ENCODE measurements around the gene DVL3.
"Not testable (repeated sequence)": the region's sequence is repeated elsewhere in the genome, so short reads cannot be mapped to it uniquely, and the experiment has no call there.

Gene DVL3

GRCh38 chr3:184155644-184156521 lies 706 bp downstream of the DVL3 start:
- DNase-seq (ENCODE audit: low read depth) = no peak

DNA sequence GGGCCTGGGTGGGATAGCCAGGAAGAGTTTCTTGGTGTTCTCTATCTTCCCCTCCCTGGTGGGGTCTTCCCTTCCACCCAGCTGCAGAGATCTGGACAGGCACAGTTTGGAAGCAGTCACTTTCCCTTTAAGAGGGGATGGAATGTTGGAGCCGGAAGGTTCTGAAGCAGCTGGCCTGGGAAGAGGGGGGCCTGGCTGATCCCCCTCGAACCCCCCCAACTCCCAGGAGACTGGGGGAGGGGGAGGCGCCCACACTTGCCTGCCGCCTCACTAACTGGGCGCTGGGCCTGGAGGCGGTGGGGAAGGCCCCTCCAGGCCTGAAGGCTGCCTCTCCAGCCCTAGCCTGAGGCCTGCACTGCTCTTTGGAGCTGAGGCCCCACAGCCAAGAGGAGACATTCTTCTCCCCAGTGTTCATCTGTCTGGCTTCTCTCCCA lies 1.4 kb downstream of the DVL3 start:
- DNase-seq (ENCODE audit: low read depth) = no peak

GRCh38 chr3:184157206-184157605 lies 2.0 kb downstream of the DVL3 start:
- DNase-seq (ENCODE audit: low read depth) = no peak

DNA sequence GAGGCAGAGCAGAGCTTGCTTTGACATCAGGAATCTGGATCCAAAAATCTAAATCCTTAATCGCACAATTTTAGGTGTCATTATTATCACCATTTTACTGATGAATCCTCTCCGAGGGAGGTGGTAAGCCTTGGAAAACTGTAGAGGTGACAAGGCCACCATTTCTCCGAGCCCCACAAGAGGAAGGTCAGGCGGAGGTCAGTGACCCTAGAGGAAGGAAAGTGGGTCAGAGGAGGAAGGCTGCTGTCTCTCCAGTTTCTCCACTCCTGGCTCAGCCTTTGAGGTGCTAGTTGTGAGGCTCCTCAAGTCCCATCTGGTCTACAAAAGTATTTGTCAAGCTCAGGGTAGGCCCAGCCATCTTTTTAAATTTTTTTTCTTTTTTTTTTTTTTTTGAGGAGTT lies 3.2 kb downstream of the DVL3 start:
- DNase-seq (ENCODE audit: low read depth) = no peak

- no peak for DNase-seq (ENCODE audit: low read depth)
Measured at GRCh38 chr3:184160456-184160855, 5.3 kb downstream of the DVL3 start.

GRCh38 chr3:184162571-184163070 lies 7.4 kb downstream of the DVL3 start:
- not testable (repeated sequence) for DNase-seq (ENCODE audit: low read depth)

- no peak for DNase-seq (ENCODE audit: low read depth)
Measured at GRCh38 chr3:184164648-184165330, 9.6 kb downstream of the DVL3 start.

DNA sequence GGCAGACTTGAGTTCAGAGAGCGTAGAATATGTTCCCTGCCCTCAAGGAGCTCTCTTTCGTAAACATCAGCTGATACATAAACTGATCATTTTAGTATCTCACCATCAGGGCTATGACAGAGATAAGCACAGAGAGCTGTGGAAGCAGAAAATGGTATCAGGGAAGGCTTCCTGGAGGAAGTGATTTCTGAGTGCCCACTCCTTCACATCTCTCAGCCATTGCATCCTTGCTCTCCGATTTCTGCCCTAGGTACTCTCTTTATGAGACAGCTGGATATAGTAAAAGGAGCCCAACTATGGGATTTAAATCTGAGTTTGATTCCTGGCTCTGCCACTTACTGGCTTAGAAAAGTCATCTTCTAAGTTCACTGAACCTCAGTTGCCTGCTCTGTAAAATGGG lies 10.4 kb downstream of the DVL3 start:
- no peak for DNase-seq (ENCODE audit: low read depth)

GRCh38 chr3:184166671-184167070 lies 11.5 kb downstream of the DVL3 start:
- DNase-seq (ENCODE audit: low read depth) = no peak

- DNase-seq (ENCODE audit: low read depth) = no peak
Measured at GRCh38 chr3:184167786-184168185, 12.6 kb downstream of the DVL3 start.

DNA sequence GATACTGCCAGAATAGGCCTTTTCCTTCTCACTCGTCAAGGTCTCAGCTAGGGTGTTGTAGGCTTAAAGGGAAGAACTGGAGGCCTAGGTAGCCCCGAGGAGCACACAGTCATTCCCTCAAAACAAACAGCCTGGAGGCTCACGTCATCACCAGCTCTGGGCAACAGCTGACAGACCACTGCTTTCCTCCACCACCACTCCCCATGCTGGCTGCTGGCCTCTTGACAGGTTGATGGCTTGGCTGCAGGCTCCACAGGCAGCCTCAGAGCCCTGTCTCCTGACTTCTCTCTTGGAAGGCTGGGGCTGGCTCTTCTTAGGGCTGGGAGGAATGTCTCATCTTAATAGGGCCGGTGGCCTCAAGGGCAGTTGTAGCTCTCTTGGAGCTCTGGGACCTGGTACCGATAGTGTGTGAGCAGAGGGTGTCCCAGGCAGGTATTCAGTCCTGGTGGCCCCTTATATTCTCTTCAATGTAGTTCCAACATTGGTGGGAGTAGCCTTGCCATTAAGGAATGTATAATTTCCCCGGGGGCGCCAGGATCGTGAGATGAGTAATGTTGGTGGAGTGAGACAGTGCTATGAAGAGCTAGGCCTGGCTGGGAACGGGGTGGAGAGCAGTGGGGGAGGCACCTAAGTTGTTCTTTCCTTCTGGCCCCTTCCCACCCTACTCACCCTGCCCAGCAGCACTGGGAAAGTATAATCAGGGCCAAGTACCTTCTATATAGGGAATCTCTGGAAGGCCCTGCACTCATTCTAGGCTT lies 13.4 kb downstream of the DVL3 start:
- no peak for DNase-seq (ENCODE audit: low read depth)

DNA sequence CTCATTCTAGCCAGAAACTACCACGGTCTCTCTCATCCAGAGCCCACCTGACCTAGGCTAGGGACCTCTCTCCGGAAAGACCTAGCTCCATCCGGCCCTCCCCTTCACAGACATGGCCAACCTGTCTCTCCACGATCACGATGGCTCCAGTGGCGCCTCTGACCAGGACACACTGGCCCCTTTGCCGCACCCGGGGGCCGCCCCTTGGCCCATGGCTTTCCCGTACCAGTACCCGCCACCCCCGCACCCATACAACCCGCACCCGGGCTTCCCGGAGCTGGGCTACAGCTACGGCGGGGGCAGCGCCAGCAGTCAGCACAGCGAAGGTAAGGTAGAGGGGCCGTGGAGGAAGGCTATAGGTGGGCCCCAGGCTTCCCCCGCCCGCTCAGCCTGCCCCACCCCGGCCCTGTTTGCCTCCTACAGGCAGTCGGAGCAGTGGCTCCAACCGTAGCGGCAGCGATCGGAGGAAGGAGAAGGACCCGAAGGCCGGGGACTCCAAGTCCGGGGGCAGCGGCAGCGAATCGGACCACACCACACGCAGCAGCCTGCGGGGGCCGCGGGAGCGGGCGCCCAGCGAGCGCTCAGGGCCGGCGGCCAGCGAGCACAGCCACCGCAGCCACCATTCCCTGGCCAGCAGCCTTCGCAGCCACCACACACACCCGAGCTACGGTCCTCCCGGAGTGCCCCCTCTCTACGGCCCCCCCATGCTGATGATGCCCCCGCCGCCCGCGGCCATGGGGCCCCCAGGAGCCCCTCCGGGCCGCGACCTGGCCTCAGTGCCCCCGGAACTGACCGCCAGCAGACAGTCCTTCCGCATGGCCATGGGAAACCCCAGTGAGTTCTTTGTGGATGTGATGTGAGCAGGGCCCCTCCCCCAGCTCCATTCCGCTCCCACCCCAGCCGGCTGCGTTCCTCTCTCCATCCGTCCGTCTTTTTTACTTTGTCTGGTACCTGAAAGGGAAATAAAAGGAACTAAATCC lies 15.0 kb downstream of the DVL3 start:
- no peak for DNase-seq (ENCODE audit: low read depth)

DNA sequence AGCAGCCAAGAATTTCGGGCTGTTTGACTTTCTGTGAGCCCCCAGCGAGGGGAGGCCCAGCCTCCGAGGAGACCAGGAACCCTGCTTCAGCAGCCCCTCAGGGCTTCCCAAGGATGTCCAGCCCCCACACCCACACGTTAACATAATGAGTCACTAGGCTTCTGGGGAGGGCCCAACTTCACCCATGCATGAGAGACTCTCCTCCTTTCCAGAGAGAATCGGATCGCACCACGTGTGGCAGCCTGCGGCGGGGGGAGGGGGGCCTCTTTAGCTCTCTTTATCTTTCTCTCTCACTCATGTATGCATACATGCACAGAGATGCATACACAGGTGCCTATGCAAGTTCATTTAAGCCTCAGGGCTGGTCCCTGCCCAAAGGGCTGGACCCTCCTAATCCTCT lies 16.4 kb downstream of the DVL3 start:
- no peak for DNase-seq (ENCODE audit: low read depth)

- DNase-seq (ENCODE audit: low read depth) = no peak
Measured at GRCh38 chr3:184172681-184173373, 17.6 kb downstream of the DVL3 start.

GRCh38 chr3:184173374-184173722 lies 18.2 kb downstream of the DVL3 start:
- DNase-seq (ENCODE audit: low read depth) = no peak

DNA sequence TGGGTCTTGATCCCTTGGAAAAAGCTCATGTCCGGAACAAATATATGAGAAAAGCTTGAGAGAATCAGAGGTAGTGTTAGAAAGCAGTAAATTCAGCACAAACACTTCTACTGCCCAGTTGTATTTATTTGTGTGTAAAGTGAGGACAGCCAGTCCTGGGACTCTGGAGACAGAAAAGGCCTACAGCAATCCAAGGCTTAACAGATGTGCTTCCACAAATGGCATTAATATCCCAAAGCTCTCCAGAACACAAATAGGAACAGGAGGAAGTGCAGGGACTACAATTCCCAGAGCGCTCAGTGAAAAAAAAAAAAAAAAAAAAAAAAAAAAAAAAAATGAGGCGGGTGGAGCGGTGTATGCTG lies 19.1 kb downstream of the DVL3 start:
- DNase-seq (ENCODE audit: low read depth) = no peak

- peak; percentile 95 for DNase-seq (ENCODE audit: low read depth)
Measured at GRCh38 chr3:184174646-184175492, 19.7 kb downstream of the DVL3 start, which contains the start of gene AP2M1. AP2M1 (plus strand) TSS chr3:184174855; CDS start chr3:184176994, 2,139 bp downstream.

- no peak for DNase-seq (ENCODE audit: low read depth)
Measured at GRCh38 chr3:184175506-184175905, 20.3 kb downstream of the DVL3 start.

DNA sequence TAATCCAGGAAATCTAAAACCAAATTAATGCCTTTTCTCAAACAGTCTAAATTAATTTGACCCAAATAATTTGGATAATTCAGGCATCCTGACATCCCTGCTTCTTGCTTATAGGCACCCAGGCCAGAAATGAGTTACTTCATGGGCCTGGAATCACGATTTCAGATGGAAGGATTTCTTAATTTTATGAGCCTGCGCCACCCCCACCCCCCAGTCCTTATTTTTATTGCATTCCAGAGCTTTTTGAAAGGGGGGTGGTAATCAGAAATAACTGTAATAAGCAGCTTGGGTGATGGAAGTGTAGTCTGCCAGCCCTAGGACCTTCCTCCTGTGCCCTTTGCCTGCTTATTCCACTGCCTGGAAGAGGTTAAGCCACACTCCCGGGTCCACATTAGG lies 20.8 kb downstream of the DVL3 start:
- no peak for DNase-seq (ENCODE audit: low read depth)

All from T follicular helper cell (primary cell).